ES-I3 (cell line): Measurements from ENCODE around the gene AQP1.

ENCODE experiments used
- H3K36me3 ChIP-seq: 2 replicates; pipeline ENCODE4 v1.6.1; 2013; ENCODE audit warnings: mild to moderate bottlenecking, low read length, control low read depth, moderate library complexity; ENCODE audit not compliant: insufficient read depth
- H3K4me1 ChIP-seq: 2 replicates; pipeline ENCODE4 v1.6.1; 2013; ENCODE audit warnings: mild to moderate bottlenecking, control low read depth, low read length; ENCODE audit not compliant: insufficient read depth
- H3K9ac ChIP-seq: 2 replicates; pipeline ENCODE4 v1.6.1; 2013; ENCODE audit warnings: low read depth, mild to moderate bottlenecking, low read length, moderate library complexity
- H3K9me3 ChIP-seq: 2 replicates; pipeline ENCODE4 v1.6.1; 2013; ENCODE audit warnings: mild to moderate bottlenecking, low read length, moderate library complexity; ENCODE audit not compliant: control insufficient read depth, insufficient read depth

AQP1 gene

GRCh38 chr7:30926313-30926712 lies 14.7 kb downstream of the AQP1 start:
- peaks cover 12% of the 10 kb centered on the region; the same call in 1 of the 2 replicates for H3K4me1 ChIP-seq
- no peaks in the 10 kb centered on the region for H3K36me3 ChIP-seq
- no peak overlapping the region for H3K9ac ChIP-seq
- H3K9me3 ChIP-seq = no peaks in the 10 kb centered on the region

DNA sequence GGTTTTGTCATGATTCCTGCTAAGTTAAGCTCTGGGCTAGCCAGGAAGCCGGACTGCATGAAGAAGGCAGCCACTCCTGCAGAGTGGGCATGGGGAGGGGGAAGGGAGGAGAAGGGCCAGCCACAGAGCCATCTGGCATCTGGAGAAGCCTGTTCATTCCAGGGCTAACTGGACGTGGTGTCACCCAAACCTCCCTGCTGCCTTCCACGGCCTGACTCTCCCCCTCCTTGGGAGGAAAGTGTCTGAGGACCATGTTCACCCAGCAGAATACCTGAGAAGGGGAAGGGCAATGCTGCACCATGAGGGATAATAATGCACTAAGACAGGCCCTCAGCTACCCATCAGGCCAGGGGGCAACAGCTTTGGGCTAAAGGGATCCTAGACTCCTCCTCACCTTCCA lies 15.4 kb downstream of the AQP1 start:
- Histone ChIP-seq H3K9ac (no peak overlapping the region), H3K9me3 (no peaks in the 10 kb centered on the region), H3K4me1 (peaks cover 5% of the 10 kb centered on the region; the same call in 1 of the 2 replicates), H3K36me3 (no peaks in the 10 kb centered on the region)

DNA sequence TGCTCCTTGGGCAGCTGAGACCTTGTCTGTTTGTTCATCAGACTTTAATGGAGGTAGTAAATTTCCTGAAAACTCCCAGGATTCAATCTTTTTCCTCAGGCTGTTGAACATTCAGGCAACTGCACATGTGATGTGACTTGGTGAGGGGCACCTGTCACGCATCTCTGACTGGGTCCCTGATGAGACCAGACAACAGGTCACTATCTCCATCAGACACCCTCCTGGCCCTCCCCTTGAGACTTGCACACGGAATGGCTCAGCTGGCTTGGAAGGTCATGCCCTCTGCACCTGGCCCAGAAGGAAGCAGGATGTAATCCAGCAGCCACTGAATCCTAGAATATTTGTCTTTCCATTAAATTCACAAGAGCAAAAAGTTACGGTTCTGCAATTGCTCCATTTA lies 15.9 kb downstream of the AQP1 start:
- H3K36me3 ChIP-seq = no peaks in the 10 kb centered on the region
- no peaks in the 10 kb centered on the region for H3K9me3 ChIP-seq
- peaks cover under 1% of the 10 kb centered on the region; the same call in 1 of the 2 replicates for H3K4me1 ChIP-seq
- no peak overlapping the region for H3K9ac ChIP-seq

DNA sequence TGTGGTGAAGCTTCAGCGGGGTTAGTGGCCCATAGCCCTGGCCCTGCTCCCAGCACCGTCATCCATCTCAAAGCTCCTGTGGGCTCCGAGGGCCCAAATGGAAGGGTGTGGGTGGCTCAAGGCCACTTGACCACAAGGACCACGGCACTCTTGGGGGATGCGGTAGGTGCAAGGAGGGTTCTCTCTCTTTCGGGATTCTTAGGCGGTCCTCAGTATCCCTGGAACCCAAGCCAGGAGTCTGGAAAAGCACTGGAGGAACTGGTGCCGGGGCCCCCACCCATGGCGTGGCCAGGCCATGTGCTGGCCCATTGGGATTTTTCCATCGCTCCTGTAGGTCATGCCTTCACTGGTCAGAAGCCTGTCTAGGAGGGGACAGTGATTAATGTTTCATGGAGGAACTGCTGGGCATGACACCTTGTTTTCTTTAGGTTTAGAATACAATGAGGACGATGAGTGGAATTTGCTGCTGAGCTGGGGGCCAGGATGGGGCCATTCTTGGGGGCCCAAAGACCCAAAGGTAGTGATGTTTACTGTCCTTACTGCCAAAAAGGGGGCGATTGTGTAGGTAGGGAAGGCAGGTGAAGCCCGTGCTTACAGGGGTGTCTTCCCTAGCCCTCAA lies 16.7 kb downstream of the AQP1 start:
- Histone ChIP-seq H3K4me1 (no peaks in the 10 kb centered on the region), H3K9me3 (no peaks in the 10 kb centered on the region), H3K36me3 (no peaks in the 10 kb centered on the region), H3K9ac (no peak overlapping the region)

- Histone ChIP-seq H3K4me1 (no peaks in the 10 kb centered on the region), H3K9ac (no peak overlapping the region), H3K9me3 (no peaks in the 10 kb centered on the region), H3K36me3 (no peaks in the 10 kb centered on the region)
Observed at GRCh38 chr7:30929686-30930085, 18.0 kb downstream of the AQP1 start.

- no peaks in the 10 kb centered on the region for H3K4me1 ChIP-seq
- no peaks in the 10 kb centered on the region for H3K9me3 ChIP-seq
- no peak overlapping the region for H3K9ac ChIP-seq
Observed at GRCh38 chr7:30930621-30931020, 19.0 kb downstream of the AQP1 start.

GRCh38 chr7:30931161-30931928 lies 19.7 kb downstream of the AQP1 start:
- Histone ChIP-seq H3K4me1 (no peaks in the 10 kb centered on the region), H3K9ac (no peak overlapping the region), H3K36me3 (no peaks in the 10 kb centered on the region), H3K9me3 (no peaks in the 10 kb centered on the region)

More at GRCh38 chr7:30930621-30931020, 19.0 kb downstream of the AQP1 start:
- no peaks in the 10 kb centered on the region for H3K36me3 ChIP-seq

- Histone ChIP-seq H3K36me3 (no peaks in the 10 kb centered on the region), H3K4me1 (no peaks in the 10 kb centered on the region), H3K9me3 (no peaks in the 10 kb centered on the region), H3K9ac (no peak overlapping the region)
Observed at GRCh38 chr7:30931929-30932540, 20.4 kb downstream of the AQP1 start.

- H3K4me1 ChIP-seq = no peaks in the 10 kb centered on the region
- H3K9me3 ChIP-seq = no peaks in the 10 kb centered on the region
- no peaks in the 10 kb centered on the region for H3K36me3 ChIP-seq
- no peak overlapping the region for H3K9ac ChIP-seq
Observed at GRCh38 chr7:30932562-30932961, 20.9 kb downstream of the AQP1 start.

DNA sequence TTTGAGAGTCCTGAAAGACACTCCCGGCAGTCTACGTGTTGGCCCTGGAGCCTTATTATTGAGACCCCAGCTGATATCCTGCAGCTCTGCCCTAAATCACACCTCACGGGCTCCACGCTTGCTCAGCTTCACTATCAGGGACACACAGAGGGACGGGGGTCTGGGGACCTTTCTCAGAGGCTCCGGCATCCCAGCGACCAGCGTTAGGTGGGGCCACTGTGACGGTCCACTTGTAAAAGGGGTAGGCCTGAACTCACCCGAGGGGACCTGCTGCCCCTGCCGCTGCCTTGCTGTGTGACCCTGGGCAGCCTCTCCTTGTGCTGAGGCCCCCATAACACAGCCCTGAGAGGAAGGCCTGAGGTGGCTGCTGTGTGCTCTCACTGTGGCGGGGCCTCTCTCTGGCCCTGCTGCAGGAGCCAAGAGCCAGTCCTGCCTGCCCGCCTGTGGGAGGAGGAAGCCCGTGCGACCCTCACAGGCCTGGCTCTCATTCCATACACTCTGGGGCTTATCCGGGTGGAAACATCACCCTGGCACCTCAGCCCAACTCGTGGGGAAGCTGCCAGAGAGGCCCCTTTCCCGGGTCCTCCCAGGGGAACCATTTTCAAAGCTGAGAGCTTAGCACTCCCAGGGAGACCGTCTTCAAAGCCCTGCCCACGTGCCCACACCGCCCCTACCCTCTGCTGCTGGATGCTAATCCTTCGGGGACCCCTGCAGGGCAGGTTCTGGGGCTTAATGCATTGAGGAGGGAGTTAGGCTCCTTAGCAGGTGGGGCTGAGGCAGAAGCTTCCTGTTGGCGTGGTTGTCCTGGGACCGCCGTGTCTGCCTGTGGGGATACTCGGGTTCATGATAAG lies 21.7 kb downstream of the AQP1 start:
- no peaks in the 10 kb centered on the region for H3K9me3 ChIP-seq
- H3K36me3 ChIP-seq = no peaks in the 10 kb centered on the region
- H3K9ac ChIP-seq = no peak overlapping the region
- H3K4me1 ChIP-seq = no peaks in the 10 kb centered on the region

GRCh38 chr7:30934225-30934624 lies 22.6 kb downstream of the AQP1 start:
- no peaks in the 10 kb centered on the region for H3K9me3 ChIP-seq
- no peak overlapping the region for H3K9ac ChIP-seq
- no peaks in the 10 kb centered on the region for H3K36me3 ChIP-seq
- H3K4me1 ChIP-seq = no peaks in the 10 kb centered on the region

DNA sequence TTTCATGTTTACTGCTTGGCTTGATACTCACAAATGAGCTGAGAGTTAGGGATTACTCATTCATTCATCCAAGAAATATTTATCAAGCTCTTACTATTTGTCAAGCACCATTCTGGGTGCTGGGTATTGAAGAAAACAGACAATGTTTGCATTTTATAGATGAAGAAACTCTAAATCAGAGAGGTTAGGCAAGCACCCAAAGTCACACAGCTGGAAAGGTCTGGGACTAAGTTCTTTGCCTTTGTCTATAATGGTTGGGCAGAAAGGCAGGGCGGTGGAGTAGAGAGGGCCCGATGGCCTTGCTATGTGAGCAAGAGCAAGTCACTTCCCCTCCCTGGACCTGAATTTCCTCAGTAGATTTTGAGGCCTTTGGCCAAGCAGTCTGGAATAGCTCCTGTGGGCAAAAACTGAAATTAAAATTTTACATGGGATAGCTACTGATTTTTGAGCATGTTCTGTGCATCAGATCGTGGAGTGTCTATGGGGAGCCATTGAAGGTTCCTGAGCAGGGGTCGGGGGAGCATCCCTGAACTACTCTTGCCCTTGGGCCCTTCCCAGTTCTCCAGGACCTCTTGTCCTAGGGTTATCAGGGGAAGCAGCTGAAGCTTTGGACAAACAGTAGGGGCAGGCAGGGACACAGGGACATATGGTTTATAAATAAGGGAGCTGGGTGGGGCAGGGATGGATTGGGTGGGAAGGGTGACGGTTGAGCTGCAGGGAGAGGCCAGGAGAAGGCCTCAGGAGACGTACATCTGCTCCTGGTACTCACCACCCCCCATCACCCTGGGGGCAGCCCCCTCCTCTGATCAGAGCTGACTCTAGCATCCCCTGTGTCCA lies 23.3 kb downstream of the AQP1 start:
- no peaks in the 10 kb centered on the region for H3K36me3 ChIP-seq
- no peaks in the 10 kb centered on the region for H3K4me1 ChIP-seq
- no peak overlapping the region for H3K9ac ChIP-seq
- H3K9me3 ChIP-seq = no peaks in the 10 kb centered on the region

GRCh38 chr7:30935569-30935877 lies 23.9 kb downstream of the AQP1 start:
- Histone ChIP-seq H3K9ac (no peak overlapping the region), H3K9me3 (no peaks in the 10 kb centered on the region), H3K4me1 (no peaks in the 10 kb centered on the region), H3K36me3 (no peaks in the 10 kb centered on the region)
